Measurements from ENCODE around the gene OR52E8. TPM values are rescaled to one million over a fixed set of nuclear protein-coding genes. Genes with fewer than 3 reads are reported as not detected.
A peak's percentile ranks its signal among the peaks of the same experiment; 100 is the strongest.

Gene OR52E8
- total RNA-seq, 3 donors from 2014 or later (not counting 1 experiment from before 2014, with no cell fraction given), result not detected

- Mint-ChIP-seq H3K4me3 (no peak overlapping the region), H3K36me3 (no peaks in the 10 kb centered on the region), H3K27ac (no peak overlapping the region), H3K27me3 (ENCODE audit: low read depth in 2 of 2) (peaks cover 14 to 18% of the 10 kb centered on the region in 2 donors), H3K4me1 (no peaks in the 10 kb centered on the region), H3K9me3 (no peaks in the 10 kb centered on the region)
- no peak overlapping the region for H3K4me3 ChIP-seq (ENCODE audit: low read length)
- intact Hi-C loops (cut with micrococcal nuclease), result no loop called here
- no peaks in the 10 kb centered on the region for H3K36me3 ChIP-seq (ENCODE audit: control insufficient read depth, insufficient read depth, low read length)
- DNase-seq (no peak), ATAC-seq (no peak)
- TF ChIP-seq CTCF (IDR thresholded peaks at IDR 0.05), result no peak
- H3K9me3 ChIP-seq (ENCODE audit: control insufficient read depth, insufficient read depth, low read length), result no peaks in the 10 kb centered on the region
- no peaks in the 10 kb centered on the region for H3K4me1 ChIP-seq (ENCODE audit: control insufficient read depth, insufficient read depth, low read length)
- no CpG with 5 or more reads among the region's 2 CpGs for WGBS (ENCODE audit: insufficient coverage)
- H3K27ac ChIP-seq (ENCODE audit: low read length), result no peak overlapping the region
- no peaks in the 10 kb centered on the region for H3K27me3 ChIP-seq (ENCODE audit: control insufficient read depth, insufficient read depth, low read length)
Measured at GRCh38 chr11:5833446-5833845, 24.0 kb downstream of the OR52E8 start.

GRCh38 chr11:5831196-5831829 is 26.2 kb downstream of the OR52E8 start:
- 91% methylated on average over 6 of the region's 6 CpGs for whole genome bisulfite sequencing (ENCODE audit: insufficient coverage)
- no peaks in the 10 kb centered on the region for H3K9me3 Mint-ChIP-seq
- DNase-seq, result no peak
- intact Hi-C loops (cut with micrococcal nuclease), result no loop called here
- H3K36me3 ChIP-seq (ENCODE audit: control insufficient read depth, insufficient read depth, low read length), result no peaks in the 10 kb centered on the region
- H3K4me3 Mint-ChIP-seq, result no peak overlapping the region
- no peak overlapping the region for H3K27ac Mint-ChIP-seq
- no peaks in the 10 kb centered on the region for H3K27me3 ChIP-seq (ENCODE audit: control insufficient read depth, insufficient read depth, low read length)
- H3K4me1 ChIP-seq (ENCODE audit: control insufficient read depth, insufficient read depth, low read length), result no peaks in the 10 kb centered on the region
- no peak overlapping the region for H3K4me3 ChIP-seq (ENCODE audit: low read length)
- no peaks in the 10 kb centered on the region for H3K4me1 Mint-ChIP-seq
- peaks cover 2 to 16% of the 10 kb centered on the region in 2 donors for H3K27me3 Mint-ChIP-seq (ENCODE audit: low read depth in 2 of 2)
- no peak for ATAC-seq
- H3K27ac ChIP-seq (ENCODE audit: low read length), result no peak overlapping the region
- H3K36me3 Mint-ChIP-seq, result no peaks in the 10 kb centered on the region
- H3K9me3 ChIP-seq (ENCODE audit: control insufficient read depth, insufficient read depth, low read length), result no peaks in the 10 kb centered on the region
- TF ChIP-seq CTCF (IDR thresholded peaks at IDR 0.05), result no peak

- Mint-ChIP-seq H3K9me3 (no peaks in the 10 kb centered on the region), H3K27me3 (ENCODE audit: low read depth in 2 of 2) (peaks cover 7 to 8% of the 10 kb centered on the region in 2 donors), H3K27ac (peak overlapping the region; percentile 44 to 71), H3K36me3 (no peaks in the 10 kb centered on the region), H3K4me3 (peak overlapping the region; percentile 80), H3K4me1 (peaks cover 7% of the 10 kb centered on the region in 2 donors)
- peak in 1 of 2 donors; percentile 17 for DNase-seq
- Histone ChIP-seq H3K4me1 (ENCODE audit: control insufficient read depth, insufficient read depth, low read length) (no peaks in the 10 kb centered on the region), H3K36me3 (ENCODE audit: control insufficient read depth, insufficient read depth, low read length) (no peaks in the 10 kb centered on the region), H3K9me3 (ENCODE audit: control insufficient read depth, insufficient read depth, low read length) (no peaks in the 10 kb centered on the region), H3K27ac (ENCODE audit: low read length) (no peak overlapping the region), H3K4me3 (ENCODE audit: low read length) (no peak overlapping the region), H3K27me3 (ENCODE audit: control insufficient read depth, insufficient read depth, low read length) (no peaks in the 10 kb centered on the region)
- no peak for TF ChIP-seq CTCF (IDR thresholded peaks at IDR 0.05)
- ATAC-seq, result peak in 2 of 3 donors; percentile 44 to 52
- intact Hi-C loops (cut with micrococcal nuclease), result no loop called here
- WGBS (ENCODE audit: insufficient coverage), result 0% methylated on average over 1 of the region's 1 CpG
Measured at GRCh38 chr11:5818245-5818886, 39.1 kb downstream of the OR52E8 start.
